T47D (cell line): ENCODE measurements around the gene SRGAP1.
"Not testable (repeated sequence)": the region's sequence is repeated elsewhere in the genome, so short reads cannot be mapped to it uniquely, and the experiment has no call there.

Experiments used
- DNase-seq, 2 experiments: peaks; one replicate each; pipeline versions ENCODE4 v3.0.0 to v3.0.0-alpha.2; 2011 to 2012; ENCODE audit warnings: low read depth in 1 of 2, low spot score in 1 of 2
- JUND ChIP-seq: IDR thresholded peaks from 2 replicates; pipeline ENCODE4 v1.6.1; 2012; ENCODE audit warnings: low read depth
- in situ Hi-C: cut with HindIII; loops from 2 replicates; pipeline ENCODE4 v1.10.0; 2016; ENCODE audit warnings: low sequenced_read_pairs, low pct_unique_long_range_greater_than_20kb

Gene SRGAP1

GRCh38 chr12:64061868-64062375 is 217.4 kb downstream of the SRGAP1 start:
- no peak for TF ChIP-seq JUND
- in situ Hi-C loops: no loop called here

GRCh38 chr12:64063121-64063520 is 218.6 kb downstream of the SRGAP1 start:
- TF ChIP-seq JUND: no peak
- no peak for DNase-seq
- in situ Hi-C loops: no loop called here

More at GRCh38 chr12:64061868-64062375, 217.4 kb downstream of the SRGAP1 start:
- no peak for DNase-seq

- TF ChIP-seq JUND: no peak
- no peak for DNase-seq
- in situ Hi-C loops: no loop called here
These were observed 219.7 kb downstream of the SRGAP1 start for GRCh38 chr12:64064240-64064639.

- in situ Hi-C loops: no loop called here
- DNase-seq: no peak
- no peak for TF ChIP-seq JUND
These were observed 220.2 kb downstream of the SRGAP1 start for GRCh38 chr12:64064706-64065105.

- no peak for DNase-seq
- in situ Hi-C loops: no loop called here
- no peak for TF ChIP-seq JUND
These were observed 221.5 kb downstream of the SRGAP1 start for GRCh38 chr12:64065881-64066451.

GRCh38 chr12:64066776-64067175 is 222.3 kb downstream of the SRGAP1 start:
- TF ChIP-seq JUND: no peak
- DNase-seq: no peak

GRCh38 chr12:64070454-64070853 is 226.0 kb downstream of the SRGAP1 start:
- in situ Hi-C loops: no loop called here
- DNase-seq: no peak
- no peak for TF ChIP-seq JUND

More at GRCh38 chr12:64066776-64067175, 222.3 kb downstream of the SRGAP1 start:
- in situ Hi-C loops: no loop called here

GRCh38 chr12:64072916-64073575 is 228.5 kb downstream of the SRGAP1 start:
- in situ Hi-C loops: no loop called here
- no peak for TF ChIP-seq JUND
- DNase-seq: no peak

- DNase-seq, in situ Hi-C loops: not testable (repeated sequence)
These were observed 232.1 kb downstream of the SRGAP1 start for GRCh38 chr12:64076565-64076964.

GRCh38 chr12:64077922-64078321 is 233.4 kb downstream of the SRGAP1 start:
- no peak for TF ChIP-seq JUND
- DNase-seq: peak in 1 of 2 experiments; percentile 47

GRCh38 chr12:64080319-64081007 is 236.0 kb downstream of the SRGAP1 start:
- 0 out of 2 replicates have a peak, but pooled peaks have one; percentile 31 for TF ChIP-seq JUND
- DNase-seq: peak; percentile 7 to 92
- in situ Hi-C loops: no loop called here

More at GRCh38 chr12:64077922-64078321, 233.4 kb downstream of the SRGAP1 start:
- in situ Hi-C loops: no loop called here

GRCh38 chr12:64081008-64081404 is 236.5 kb downstream of the SRGAP1 start:
- no peak for TF ChIP-seq JUND
- in situ Hi-C loops: no loop called here
- DNase-seq: no peak

- no peak for TF ChIP-seq JUND
- DNase-seq: no peak
- in situ Hi-C loops: no loop called here
These were observed 237.6 kb downstream of the SRGAP1 start for GRCh38 chr12:64082116-64082515.
